Breast epithelium (tissue), 3 donors: Measurements from ENCODE around the gene NR4A2.

Source experiments
- POLR2A ChIP-seq: fragments of 450-650 bp; IDR thresholded peaks from one replicate; pipeline ENCODE4 v1.6.1; 2016; ENCODE audit warnings: antibody characterized with exemption, mild to moderate bottlenecking, moderate library complexity
- TF ChIP-seq, protein P1 (sequence below), 3 donors: fragments of 450-650 bp; IDR thresholded peaks; one replicate each; pipeline ENCODE4 v1.5.1; 2016 to 2017; ENCODE audit warnings: antibody characterized with exemption in 3 of 3, mild to moderate bottlenecking in 3 of 3, moderate library complexity in 3 of 3

GRCh38 chr2:156320486-156321098 is 11.9 kb downstream of the NR4A2 start:
- TF ChIP-seq, protein P1, sequence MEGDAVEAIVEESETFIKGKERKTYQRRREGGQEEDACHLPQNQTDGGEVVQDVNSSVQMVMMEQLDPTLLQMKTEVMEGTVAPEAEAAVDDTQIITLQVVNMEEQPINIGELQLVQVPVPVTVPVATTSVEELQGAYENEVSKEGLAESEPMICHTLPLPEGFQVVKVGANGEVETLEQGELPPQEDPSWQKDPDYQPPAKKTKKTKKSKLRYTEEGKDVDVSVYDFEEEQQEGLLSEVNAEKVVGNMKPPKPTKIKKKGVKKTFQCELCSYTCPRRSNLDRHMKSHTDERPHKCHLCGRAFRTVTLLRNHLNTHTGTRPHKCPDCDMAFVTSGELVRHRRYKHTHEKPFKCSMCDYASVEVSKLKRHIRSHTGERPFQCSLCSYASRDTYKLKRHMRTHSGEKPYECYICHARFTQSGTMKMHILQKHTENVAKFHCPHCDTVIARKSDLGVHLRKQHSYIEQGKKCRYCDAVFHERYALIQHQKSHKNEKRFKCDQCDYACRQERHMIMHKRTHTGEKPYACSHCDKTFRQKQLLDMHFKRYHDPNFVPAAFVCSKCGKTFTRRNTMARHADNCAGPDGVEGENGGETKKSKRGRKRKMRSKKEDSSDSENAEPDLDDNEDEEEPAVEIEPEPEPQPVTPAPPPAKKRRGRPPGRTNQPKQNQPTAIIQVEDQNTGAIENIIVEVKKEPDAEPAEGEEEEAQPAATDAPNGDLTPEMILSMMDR (IDR thresholded peaks at IDR 0.05): no peak
- no peak for TF ChIP-seq POLR2A
